GM19239 (cell line): ENCODE data around the gene ZMYND10.
"Not testable (repeated sequence)": the region's sequence is repeated elsewhere in the genome, so short reads cannot be mapped to it uniquely, and the experiment has no call there.

Experiments
- DNase-seq: peaks from one replicate; pipeline ENCODE4 v3.0.0; 2011; ENCODE audit warnings: low spot score; ENCODE audit not compliant: insufficient read length
- FAIRE-seq: peaks from 2 replicates; lab custom pipeline; 2011; peaks lifted over from hg19 to GRCh38; lab: Jason Lieb, UNC

ZMYND10 gene

GRCh38 chr3:50316657-50317242 is 28.8 kb downstream of the ZMYND10 start:
- FAIRE-seq (no peak), DNase-seq (no peak)

GRCh38 chr3:50314816-50315215 is 30.7 kb downstream of the ZMYND10 start:
- FAIRE-seq (no peak), DNase-seq (no peak)

- DNase-seq (no peak), FAIRE-seq (no peak)
These were observed 31.2 kb downstream of the ZMYND10 start for GRCh38 chr3:50314342-50314741.

GRCh38 chr3:50312041-50312440 is 33.5 kb downstream of the ZMYND10 start:
- DNase-seq, FAIRE-seq: not testable (repeated sequence)

DNA sequence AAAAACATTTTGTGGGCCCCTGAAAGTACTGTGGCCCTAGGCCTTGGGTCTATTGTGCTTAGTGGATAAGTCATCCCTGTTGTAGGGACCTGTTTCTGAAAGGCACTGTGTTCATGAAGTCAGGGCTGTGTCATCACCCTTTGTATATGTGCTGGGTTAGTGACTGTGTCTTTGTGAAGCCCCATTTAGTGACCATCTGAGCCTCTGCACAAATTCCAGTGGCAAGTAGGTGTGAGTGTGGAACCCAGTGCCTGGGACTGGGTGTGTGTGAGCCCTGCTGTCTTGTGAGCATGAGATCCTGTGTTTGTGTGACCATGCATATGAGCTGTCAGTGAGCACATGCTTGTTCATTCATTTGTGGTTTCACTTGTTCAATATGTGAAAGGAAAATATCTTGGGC is 40.9 kb downstream of the ZMYND10 start:
- DNase-seq (no peak), FAIRE-seq (no peak)

- no peak for DNase-seq
- no peak for FAIRE-seq
These were observed 42.3 kb downstream of the ZMYND10 start, which contains the start of gene HYAL1 for GRCh38 chr3:50303013-50303815. Gene HYAL1 (minus strand): TSS chr3:50303574. CDS start chr3:50302956, 618 bp downstream.

- no peak for DNase-seq
- no peak for FAIRE-seq
These were observed 43.2 kb downstream of the ZMYND10 start for GRCh38 chr3:50302095-50303012.

DNA sequence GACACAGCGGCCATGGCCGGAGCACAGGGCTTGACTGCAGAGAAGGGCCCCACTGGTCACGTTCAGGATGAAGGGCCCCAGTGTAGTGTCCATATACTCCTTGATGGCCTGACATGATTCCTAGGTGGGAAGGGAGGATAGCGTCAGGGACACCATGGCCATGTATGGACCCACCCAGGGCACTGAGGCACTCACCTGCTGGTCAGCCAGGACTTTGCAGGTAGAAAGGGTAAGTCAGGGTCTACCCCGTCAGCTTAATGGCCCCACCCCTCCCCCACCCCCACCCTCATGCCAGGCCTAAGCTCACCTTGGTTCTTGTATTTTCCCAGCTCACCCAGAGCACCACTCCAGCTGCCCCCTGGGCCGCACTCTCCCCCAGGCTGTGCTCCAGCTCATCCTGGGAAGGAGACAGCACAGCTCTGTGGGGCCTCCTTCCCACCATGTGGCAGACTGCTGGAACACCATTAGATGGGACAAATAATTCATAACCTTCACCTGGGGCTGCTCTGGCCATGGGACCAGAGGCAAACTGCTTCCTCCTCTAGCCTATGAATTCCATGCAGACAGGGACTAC is 44.8 kb downstream of the ZMYND10 start:
- DNase-seq (no peak), FAIRE-seq (no peak)

DNA sequence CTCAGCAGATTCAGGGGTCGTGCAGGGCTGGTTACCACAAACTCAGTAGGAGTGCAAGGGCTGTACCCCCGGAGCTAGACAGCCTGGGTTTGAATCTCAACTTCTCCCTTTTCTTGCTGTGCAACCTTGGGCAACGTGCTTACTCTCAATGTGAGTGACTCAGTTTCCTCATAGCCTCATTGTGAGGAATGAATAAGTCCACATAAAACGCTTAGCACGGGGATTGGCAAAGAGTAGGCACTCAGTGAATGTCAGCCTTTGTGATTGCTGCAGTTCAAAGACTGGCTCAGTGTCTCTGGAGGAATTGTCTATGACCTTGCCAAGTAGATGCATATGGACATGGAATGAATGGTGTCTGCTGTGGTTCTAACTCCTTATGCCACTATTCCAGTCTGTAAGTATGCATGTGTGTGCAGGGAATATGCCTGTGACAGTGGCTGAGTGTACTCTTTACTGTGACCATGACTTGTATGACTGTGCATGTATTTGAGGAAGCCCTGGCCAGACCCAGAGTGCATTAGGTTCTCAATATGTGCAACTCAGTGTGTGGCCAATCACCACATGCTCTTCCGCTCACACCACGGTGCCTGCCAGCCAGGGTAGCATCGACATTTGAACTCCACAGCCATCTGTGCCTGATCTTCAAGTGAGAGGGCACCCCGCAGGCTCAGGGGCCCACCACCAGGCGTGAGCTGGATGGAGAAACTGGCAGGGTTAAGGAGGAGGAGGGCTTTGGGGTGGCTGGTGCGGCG is 45.4 kb downstream of the ZMYND10 start:
- DNase-seq (no peak), FAIRE-seq (peak; percentile 31)

DNA sequence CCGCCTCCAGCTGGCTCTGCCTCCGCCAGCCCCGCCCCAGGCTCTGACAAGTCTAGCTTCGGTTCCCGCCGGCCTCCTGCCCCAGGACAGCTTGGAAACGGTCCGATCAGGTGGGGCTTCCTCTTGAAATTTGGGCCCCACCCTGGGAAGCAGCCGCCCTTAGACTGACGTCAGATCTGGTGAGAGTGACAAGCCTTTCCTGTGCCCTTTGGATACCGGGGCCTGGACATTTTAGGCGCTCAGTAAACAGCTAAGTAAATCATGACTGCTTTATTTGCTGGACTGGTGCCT is 45.9 kb downstream of the ZMYND10 start:
- no peak for FAIRE-seq
- no peak for DNase-seq

DNA sequence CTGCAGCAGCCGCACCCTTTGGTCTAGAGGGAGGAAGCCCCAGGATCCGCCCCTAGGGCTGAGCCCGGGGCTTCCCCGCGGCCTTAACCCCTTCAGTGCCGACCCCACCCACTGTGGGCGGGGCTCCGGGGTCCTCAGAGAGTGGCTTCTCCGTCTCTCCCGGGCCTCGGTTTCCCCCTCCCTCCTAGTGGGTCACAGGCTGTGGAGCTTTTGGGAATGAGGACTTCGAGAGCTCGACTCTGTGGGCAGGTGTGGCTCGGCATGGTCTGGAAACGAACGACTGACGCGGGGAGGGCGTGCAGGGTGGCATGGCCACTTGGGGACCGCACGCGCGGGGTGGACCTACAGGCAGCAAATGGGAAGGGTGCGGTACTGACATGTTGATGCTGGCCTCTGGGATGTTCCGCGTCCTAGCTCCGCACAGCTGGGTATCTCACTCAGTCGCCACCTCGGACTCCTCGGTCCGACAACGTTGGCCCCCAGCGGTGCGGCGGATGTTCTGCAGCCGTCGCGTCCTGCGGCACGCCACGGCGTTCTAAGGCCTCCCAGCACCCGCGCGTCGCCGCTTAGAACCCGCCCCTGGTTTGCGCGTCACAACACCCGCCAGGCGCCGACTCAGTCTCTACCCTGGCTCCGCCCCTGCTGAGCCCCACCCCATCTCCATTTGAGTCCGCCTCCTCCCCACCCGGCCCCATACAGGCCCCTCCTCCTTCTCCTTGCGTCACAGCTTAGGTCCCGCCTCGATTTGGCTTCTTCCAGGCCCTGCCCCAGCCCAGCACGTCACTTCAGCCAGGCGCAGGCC is 46.5 kb downstream of the ZMYND10 start, which contains the start of the genes HYAL3 and NAA80:
Gene HYAL3, minus strand, starts transcription at position 570 of the 802 bp plus-strand sequence. CDS start 3,803 bp downstream, outside the sequence.
Gene NAA80, minus strand, starts transcription at position 570 of the 802 bp plus-strand sequence. CDS start 1,942 bp downstream, outside the sequence.
- peak; percentile 88 for DNase-seq
- FAIRE-seq: peak; percentile 99

DNA sequence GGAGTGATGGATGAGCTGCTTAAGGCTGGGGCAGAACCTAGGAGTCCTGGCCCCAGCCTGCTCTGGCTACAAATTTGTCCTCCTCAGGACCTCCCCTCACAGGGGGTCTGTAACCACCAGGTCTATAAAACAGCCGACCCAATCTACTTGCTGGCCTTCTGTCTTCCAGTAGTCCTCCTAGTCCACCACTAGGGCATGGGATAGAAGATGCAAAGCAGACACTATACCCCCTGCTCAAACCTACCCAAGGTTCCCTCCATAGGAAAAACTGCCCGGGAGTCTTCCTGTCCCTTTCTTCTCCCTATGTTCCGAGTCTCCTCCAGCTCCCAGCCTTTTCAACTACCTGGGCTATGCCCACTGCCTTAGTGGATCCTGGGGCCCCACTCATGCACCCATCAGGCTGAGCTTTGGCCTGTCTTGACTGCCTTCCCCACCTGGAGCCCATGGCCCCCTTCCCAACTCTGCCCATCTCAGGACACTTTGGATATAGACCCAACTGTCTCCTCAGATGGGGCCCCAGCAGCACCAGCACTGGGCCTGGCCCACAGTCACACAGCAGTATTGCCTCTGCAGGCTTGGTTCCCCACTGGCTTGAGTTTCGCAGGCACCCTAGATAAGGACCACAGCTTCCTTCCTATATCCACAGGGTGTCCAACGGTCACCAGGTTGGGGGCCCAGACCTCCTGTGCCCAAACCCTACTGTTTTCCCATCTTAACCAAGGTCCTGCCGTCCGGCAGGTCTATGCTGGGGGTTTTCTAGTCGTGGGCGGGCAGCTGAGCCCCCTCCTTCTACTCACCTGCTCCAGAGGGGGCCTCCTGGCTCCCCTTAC is 47.4 kb downstream of the ZMYND10 start:
- peak; percentile 14 for FAIRE-seq
- DNase-seq: no peak

- FAIRE-seq: no peak
These were observed 48.2 kb downstream of the ZMYND10 start for GRCh38 chr3:50297384-50297775.

DNA sequence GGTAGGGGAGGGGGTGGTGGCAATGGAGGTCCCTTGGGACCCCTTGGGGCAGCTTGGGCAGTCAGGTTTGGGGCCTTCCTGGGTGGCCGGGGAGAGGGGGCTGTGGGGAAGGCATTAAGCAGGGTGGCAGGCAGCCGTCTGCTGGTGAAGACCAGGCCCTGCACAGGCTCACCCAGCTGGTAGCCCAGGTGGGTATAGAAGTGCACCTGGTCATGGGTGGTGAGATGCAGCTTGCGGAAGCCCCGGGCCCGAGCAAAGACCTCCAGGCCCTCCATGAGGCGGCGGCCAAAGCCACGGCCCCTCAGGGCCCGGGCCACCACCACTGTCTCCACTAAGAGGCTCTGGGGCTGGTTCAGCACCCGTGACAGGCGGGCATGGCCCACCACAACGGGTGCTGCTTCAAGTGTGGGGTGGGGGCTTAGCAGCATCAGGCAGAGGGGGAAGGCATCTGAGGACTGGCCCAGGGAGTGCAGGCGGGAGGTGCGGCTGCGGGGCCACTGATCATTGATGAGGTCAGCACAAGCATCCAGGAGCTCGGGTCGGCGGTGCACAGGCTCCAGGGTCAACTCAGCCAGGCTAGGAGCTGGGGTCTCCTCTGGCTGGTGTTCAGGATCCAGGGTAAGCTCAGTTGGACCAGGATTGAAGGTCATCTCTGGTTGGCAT is 48.7 kb downstream of the ZMYND10 start:
- no peak for FAIRE-seq
- no peak for DNase-seq

More at GRCh38 chr3:50297384-50297775, 48.2 kb downstream of the ZMYND10 start:
- no peak for DNase-seq

DNA sequence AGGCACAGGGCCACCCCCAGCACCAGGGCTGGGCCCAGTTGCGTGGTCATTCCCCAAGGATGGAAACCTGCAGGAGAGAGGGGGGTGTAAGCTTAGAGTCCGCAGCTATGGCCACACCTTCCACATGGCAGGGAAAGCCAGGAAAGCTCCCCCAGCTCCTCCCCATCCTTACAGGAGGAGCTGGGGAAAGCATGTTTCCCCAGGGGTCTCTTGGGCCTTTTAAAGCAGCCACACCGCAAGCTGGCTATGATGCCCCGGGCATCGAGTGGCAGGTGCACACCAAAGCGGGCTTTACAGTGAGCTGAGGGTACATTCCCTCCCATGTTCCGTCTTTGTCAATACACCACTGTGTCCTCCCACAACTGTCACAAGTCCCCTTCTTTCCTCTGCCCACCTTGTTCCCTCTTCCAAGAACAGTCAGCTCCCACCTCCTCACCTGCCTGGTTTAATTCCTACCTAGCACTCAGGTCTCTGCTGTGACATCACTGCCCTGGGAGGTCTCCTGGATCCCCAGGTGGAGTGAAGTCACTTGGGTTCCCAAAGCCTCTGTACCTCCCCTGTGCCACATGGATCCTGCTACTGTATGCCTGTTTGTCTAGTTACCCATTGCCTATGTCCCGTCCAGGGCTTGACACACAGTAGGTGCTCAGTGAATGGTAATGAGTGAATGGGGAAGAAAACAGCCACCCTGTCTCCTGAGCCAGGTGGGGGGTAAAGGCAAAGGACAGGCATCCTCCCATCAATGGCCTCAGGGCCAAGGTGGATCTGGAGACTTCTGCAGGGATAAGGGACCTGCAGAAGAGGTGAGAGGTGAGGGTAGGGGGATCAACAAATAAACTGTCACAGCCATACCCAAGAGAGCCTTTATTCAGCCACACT is 49.7 kb downstream of the ZMYND10 start:
- FAIRE-seq (no peak), DNase-seq (no peak)
